NCI-H2171 treated with DMSO at 0.1 percent for 48 hours (cell line): ENCODE measurements around the gene ACD.

Source experiments
- DNase-seq: peaks from one replicate; lab custom pipeline; 2025; lab: John Stamatoyannopoulos, UW

ACD gene

DNA sequence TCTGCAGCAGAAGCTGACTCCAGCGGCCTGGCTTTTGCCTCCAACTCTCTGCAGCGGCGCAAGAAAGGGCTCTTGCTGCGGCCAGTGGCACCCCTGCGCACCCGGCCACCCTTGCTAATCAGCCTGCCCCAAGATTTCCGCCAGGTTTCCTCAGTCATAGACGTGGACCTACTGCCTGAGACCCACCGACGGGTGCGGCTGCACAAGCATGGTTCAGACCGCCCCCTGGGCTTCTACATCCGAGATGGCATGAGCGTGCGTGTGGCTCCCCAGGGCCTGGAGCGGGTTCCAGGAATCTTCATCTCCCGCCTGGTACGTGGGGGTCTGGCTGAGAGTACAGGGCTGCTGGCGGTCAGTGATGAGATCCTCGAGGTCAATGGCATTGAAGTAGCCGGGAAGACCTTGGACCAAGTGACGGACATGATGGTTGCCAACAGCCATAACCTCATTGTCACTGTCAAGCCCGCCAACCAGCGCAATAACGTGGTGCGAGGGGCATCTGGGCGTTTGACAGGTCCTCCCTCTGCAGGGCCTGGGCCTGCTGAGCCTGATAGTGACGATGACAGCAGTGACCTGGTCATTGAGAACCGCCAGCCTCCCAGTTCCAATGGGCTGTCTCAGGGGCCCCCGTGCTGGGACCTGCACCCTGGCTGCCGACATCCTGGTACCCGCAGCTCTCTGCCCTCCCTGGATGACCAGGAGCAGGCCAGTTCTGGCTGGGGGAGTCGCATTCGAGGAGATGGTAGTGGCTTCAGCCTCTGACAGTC is 2.0 kb upstream of the ACD start:
- DNase-seq: no peak

DNA sequence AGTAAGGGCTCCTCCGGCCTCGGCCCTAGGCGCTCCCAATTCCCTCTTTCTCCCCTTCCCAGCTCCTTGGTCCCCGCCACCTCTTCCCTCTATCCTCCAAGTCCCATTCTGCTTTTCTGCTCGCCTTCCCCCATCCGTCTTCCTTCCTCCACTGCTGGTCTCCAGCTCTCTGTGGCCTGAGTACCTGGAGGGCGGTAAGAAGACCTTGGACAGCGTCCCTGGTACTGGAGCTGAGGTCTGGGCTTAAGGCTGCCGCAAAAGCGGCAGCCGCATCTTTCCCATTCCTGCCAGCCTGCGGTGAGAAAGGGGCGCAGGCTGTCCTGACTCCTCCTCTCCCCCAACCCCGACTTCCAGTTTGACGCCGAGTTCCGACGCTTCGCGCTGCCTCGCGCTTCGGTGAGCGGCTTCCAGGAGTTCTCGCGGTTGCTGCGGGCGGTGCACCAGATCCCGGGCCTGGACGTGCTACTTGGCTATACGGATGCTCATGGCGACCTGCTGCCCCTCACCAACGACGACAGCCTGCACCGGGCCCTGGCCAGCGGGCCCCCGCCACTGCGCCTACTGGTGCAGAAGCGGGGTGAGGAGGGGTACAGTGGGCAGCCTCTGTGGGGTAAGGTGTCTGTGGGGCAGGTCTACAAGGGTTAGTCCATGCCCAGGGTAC is 1.2 kb upstream of the ACD start:
- no peak for DNase-seq

- peak; percentile 94 for DNase-seq
Observed at GRCh38 chr16:67660564-67661028, 536 bp upstream of the ACD start, which contains the start of gene PARD6A. TSS of gene PARD6A (plus strand) at chr16:67660960. CDS start at chr16:67661039, 79 bp downstream.

GRCh38 chr16:67658849-67659674 is 998 bp downstream of the ACD start:
- DNase-seq: no peak

DNA sequence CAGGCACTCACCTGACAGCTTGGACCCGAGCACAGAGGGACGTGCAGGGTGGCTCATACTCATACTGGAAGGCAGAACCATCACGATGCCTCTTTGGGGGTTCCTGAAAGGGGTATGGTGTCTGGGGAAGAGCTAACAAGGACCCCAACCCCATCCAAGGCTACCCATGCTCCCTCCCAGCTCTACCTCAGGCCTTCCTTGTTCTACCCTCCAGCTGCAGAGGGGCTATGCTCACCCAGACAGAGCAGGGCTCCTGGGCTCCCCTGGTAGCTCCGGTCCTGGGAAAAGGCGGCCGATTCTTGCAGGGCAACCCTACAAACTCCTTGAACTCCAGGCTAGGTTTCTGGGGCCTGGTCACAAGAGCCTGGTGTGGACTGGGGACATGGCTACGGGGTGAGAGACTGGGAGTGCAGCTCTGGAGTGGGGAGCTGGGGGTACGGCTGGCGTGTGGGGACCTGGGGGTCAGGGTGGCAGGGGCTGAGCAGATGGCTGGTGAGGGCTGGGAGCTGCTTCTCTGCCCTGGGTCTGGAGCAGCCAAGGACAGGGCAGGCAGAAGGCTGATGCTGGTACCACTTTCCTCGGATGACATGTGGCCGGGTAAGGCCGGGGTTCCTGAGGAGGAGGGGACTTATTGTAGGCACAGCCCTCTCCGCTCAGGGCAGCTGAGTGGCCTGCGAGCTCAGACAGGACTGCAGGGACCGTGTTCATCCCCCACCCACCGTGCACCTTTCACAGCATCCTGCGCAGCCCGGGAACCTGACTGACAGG is 2.1 kb downstream of the ACD start:
- no peak for DNase-seq

DNA sequence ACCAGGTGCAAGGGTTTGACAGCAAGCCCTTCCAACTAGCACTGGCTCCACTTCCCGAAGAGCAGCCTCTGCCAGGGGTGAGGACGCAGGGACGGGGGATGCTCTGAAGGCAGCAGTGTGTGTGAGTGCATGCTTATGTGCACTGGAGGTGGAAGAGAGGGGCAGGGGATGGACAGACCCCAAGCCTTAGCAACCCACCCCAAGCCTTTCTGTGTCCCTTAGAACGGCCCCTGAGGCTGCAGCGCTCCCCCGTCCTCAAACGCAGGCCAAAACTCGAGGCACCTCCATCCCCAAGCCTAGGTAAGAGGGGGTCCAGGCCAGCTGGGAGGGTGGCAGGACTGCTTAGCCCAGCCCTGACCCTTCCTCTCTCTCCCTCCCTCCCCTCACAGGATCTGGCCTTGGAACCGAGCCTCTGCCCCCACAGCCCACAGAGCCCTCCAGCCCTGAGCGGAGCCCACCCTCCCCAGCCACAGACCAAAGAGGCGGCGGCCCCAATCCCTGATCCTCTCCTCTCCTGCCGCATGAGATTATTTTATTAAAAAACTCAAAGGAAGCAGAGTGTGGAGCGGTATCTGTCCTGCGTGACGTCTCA is 2.9 kb downstream of the ACD start:
- DNase-seq: no peak

DNA sequence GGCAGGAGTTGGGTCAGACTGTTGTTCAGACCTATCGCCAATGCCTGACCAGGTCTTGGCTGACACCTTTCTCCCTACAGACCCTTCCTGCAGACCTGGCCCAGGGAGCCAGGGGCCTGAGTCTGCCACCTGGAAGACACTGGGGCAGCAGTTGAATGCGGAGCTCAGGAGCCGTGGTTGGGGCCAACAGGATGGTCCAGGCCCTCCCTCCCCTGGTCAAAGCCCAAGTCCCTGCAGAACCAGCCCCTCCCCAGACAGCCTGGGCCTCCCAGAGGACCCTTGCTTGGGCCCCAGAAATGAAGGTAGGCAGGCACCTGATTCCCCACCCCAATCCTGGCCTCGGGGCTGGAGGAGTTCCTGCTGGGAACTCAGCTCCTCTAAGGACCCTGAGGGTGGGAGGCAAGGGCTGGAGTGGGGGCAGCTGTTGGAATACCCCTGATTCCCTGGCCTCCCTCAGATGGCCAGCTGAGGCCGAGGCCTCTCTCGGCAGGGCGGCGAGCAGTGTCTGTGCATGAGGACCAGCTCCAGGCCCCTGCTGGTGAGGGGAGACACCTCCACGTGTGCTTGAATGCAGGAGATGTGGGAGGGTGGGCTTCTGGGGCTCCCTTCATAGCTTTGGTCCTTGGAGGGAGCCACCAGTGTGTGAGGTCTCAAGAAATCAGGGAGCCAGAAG is 3.6 kb downstream of the ACD start:
- no peak for DNase-seq

DNA sequence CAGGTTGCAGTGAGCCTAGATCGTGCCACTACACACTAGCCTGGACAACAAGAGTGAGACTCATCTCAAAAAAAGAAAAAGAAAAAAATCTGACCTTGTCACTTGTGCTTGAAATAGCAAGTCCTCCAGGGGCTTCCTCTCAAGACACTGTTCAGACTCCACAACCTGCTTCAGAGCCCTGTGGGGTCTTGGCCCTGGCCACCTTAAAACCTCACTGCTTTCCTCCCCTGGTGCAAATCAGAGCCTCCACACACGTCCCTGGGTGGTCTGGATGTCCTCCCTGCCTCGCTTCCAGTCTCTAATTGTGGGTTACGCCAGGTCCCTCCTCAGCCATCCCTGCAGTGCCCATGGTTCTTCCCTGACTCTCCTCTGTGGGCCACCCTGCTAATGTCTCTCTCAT is 4.7 kb downstream of the ACD start:
- no peak for DNase-seq

- no peak for DNase-seq
Observed at GRCh38 chr16:67654403-67654911, 5.6 kb downstream of the ACD start.

GRCh38 chr16:67653789-67654402 is 6.2 kb downstream of the ACD start:
- DNase-seq: no peak

- no peak for DNase-seq
Observed at GRCh38 chr16:67653128-67653788, 6.8 kb downstream of the ACD start.

- DNase-seq: peak; percentile 26
Observed at GRCh38 chr16:67652578-67653127, 7.4 kb downstream of the ACD start.

DNA sequence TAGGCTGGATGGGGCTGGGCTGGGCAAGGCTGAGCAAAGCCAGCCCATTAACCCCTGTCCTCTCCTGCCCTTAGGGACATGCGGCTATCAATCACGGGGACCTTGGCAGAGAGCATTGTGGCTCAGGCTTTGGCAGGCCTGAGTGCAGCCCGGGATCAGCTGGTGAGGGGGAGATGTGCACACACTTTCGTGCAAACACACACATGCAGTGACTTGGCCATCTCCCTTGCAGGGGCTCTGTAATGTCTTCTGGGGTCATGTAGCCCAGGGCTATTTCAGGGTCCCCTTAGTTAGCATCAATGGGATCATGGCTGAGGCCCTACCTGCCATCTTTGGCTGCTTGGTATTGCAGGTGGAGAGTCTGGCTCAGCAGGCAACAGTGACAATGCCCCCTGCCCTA is 8.2 kb downstream of the ACD start:
- no peak for DNase-seq

DNA sequence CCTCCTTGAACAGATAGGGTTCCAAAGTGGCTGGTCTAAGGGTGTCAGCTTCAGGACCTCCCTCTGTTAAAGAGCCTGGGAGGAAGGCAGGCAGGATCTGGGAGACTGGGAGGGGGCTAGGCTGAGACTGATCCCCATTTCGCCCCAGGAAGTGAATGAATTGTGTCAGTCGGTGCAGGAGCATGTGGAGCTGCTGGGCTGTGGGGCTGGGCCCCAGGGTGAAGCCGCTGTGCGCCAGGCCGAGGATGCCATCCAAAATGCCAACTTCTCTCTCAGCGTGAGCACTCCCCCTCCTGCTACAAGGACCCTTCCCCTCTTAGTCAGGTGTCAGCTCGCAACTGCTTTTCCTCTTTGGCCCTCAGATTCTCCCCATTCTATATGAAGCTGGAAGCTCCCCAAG is 9.0 kb downstream of the ACD start:
- DNase-seq: no peak

- no peak for DNase-seq
Observed at GRCh38 chr16:67650023-67650422, 10.0 kb downstream of the ACD start.

DNA sequence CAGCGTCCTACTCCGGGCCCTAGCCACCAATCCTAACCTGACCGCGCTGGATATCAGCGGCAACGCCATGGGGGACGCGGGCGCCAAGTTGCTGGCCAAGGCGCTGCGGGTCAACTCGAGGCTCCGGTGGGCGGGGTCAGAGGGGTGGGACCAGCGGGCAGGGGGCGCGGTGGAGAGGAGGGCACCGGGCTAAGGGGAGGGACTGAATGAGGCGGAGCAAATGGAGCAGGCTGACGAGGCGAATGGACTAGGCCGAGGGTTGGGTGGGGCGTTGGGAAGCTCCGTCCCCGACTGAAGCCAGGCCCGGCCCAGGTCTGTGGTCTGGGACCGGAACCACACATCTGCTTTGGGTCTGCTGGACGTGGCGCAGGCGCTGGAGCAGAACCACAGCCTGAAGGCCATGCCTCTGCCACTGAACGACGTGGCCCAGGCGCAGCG is 10.5 kb downstream of the ACD start:
- DNase-seq: no peak

- DNase-seq: no peak
Observed at GRCh38 chr16:67648764-67649407, 11.2 kb downstream of the ACD start.

DNA sequence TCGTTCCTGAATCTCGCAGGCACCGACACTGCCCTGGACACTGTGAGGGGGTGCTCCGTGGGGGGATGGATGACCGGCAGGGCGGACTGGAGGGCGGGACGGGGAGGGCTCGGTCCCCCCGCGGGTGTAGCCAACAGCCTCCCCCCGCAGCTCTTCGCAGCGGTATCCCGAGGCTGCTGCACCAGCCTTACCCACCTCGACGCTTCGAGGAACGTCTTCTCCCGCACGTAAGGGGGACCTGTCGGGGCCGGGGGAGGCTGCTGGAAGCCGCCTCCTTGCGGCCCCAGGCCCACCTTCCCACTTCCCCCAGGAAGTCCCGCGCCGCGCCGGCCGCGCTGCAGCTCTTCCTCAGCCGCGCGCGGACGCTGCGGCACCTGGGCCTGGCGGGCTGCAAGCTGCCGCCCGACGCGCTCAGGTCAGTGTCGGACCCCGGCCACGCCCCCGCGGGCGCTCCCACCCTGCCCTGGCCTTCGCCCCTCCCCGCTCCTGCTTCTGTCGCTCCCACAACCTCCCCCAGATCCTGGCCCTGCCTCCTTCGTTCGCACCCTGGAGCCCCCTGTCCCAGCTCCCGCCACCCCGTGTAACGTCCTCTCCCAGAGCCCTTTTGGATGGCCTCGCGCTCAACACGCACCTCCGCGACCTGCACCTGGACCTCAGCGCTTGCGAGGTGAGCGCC is 11.8 kb downstream of the ACD start:
- DNase-seq: no peak
